NK-92 (cell line): Measurements from ENCODE around the gene PER3.
"Not testable (repeated sequence)": the region's sequence is repeated elsewhere in the genome, so short reads cannot be mapped to it uniquely, and the experiment has no call there.

Source experiments
- DNase-seq: peaks from one replicate; lab custom pipeline; 2025; ENCODE audit not compliant: unreplicated experiment; lab: John Stamatoyannopoulos, UW

The PER3 gene

GRCh38 chr1:7778133-7778628, 5.9 kb upstream of the PER3 start:
- no peak for DNase-seq

DNA sequence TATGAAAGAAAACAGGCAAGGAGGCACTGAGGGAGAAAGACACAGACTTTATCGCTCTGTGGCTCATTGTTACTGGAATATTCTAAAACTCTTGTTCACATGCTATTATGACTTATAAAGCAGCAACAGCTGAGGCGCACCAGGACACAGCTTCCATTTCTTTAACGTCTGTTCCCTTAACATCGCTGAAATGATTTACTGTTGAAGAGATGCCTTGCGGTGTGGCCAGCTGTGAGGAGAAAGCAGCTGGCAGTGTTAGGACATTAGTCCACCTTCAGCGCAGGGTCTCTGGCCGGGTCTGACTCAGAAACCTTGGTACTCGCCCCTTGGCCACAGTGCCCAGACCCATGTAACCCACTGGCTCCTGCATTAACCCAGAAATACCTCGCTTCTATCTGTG, 3.1 kb upstream of the PER3 start:
- no peak for DNase-seq

DNA sequence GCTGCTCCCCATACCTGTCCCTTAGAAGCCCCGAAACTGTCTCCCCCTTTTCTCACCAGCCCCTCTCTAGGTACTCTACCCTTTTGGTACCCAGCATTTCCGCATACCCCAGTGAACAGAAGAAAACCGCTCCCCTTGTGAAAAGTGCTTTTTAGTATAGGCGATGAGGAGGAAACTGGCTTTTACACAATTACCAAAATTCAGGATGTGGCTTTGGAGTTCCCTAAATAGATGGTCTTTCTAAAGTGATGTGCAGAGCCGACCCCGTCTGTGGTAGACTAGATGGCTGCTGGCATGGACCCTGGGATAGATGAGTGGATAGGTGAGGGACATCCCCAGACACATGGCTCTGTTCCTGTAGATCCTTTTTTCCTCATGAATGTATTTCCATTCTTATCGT, 2.6 kb upstream of the PER3 start:
- no peak for DNase-seq

DNA sequence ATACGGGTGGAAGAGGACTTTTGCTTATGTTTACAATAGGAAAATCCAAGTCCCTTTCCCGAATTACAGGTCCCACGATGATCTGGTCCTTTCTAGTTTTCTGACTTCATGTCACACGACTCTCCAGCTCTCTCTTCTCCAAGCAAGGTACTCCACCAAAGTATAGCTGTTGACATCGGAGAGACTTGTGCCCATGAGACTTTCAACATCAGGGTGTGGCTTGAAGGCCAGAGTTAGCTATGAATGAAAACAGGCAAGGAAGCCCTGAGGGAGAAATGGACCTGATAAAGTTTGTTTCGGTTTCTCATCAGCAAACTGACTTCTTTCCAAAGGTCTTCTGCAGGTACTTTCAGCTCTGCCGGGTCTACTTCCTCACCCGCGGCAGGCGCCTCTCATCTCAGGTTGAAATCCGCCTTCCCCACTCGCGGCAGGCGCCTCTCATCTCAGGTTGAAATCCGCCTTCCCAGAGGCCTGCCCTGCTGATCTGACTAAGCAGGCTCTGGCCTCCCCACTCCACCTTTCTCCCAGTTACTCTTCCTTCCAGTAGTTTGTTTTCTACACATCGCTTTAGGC, 2.1 kb upstream of the PER3 start:
- DNase-seq = no peak

- DNase-seq = no peak
Measured at GRCh38 chr1:7783178-7783711, 846 bp upstream of the PER3 start.

GRCh38 chr1:7784492-7785071, 491 bp downstream of the PER3 start:
- DNase-seq = no peak

- no peak for DNase-seq
Measured at GRCh38 chr1:7785108-7785507, 1.0 kb downstream of the PER3 start.

GRCh38 chr1:7786795-7787194, 2.7 kb downstream of the PER3 start:
- DNase-seq = no peak

- DNase-seq = no peak
Measured at GRCh38 chr1:7789828-7790227, 5.7 kb downstream of the PER3 start.

GRCh38 chr1:7791027-7791426, 6.9 kb downstream of the PER3 start:
- DNase-seq = not testable (repeated sequence)

- DNase-seq = no peak
Measured at GRCh38 chr1:7795406-7795805, 11.3 kb downstream of the PER3 start.

- DNase-seq = no peak
Measured at GRCh38 chr1:7805460-7805859, 21.4 kb downstream of the PER3 start.

DNA sequence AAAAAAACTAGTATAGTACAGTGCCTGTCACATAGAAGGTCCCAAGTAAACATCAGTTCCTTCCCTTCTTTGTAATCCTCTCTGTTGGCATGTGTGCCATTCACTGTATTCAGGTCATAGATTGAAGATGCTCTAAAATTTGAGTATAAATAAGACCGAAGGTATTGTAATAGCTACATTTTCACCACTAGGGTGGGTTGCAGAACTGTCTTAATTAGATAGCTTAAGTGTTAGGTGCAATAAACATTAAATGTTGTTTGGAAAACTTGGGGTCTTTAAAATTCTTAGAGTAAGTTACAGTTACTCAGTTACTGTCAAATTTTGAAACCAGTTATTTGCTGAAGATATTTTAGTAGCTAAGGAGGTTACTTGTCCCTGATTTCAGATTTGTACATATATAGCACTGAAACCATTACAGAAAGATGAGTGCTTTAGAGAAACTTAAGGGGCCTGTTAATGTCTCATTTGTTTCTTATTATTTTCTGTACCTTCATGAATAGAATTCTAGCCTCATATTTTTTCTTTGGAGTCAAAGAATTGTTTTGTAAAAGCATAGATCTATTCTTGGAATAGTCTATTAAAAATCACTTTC, 24.3 kb downstream of the PER3 start:
- DNase-seq = no peak

DNA sequence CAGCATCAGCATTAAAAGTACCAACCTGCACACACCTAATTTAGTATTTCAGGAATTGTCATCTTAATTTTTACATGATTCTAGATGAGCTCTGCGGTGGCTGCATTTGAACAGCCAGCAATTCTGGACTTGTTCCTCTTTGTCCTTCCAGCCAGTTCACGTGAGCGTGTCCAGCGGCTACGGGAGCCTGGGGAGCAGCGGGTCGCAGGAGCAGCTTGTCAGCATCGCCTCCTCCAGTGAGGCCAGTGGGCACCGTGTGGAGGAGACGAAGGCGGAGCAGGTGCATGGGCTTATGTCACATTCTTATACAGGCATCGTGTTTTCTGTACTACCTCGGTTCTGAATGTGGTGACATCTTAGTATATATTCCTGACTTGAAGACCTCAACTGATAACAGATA, 25.7 kb downstream of the PER3 start:
- no peak for DNase-seq

DNA sequence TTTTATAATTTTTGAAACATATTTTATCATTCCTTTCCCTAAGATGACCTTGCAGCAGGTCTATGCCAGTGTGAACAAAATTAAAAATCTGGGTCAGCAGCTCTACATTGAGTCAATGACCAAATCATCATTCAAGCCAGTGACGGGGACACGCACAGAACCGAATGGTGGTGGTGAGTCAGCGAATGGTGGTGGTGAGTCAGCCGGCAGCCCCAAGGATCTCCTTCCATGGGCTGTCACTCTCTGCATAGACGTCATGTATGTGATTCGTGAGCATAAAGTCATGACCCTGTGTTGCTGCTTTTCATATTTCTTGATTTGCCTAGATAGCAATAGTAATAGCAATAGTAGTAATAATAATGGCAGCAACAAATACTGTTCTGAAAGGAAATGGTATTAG, 26.3 kb downstream of the PER3 start:
- DNase-seq = no peak

DNA sequence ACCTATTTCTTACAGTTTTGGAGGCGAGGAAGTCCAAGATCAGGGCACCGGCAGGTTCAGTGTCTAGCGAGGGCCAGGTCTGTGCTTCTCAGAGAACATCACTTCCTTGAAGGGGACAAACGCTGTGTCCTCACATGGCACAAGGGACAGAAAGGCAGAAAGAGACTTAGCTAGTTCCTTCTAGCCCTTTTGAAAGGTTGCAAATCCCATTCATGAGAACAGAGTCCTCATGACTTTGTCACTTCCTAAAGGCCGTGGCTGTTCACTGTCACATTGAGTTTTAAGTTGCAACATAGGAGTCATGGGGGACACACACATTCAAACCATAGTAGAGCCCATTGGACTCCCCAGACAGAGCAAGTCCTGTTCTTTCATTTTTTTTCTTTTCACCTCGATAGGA, 27.4 kb downstream of the PER3 start:
- no peak for DNase-seq

GRCh38 chr1:7813677-7814373, 29.7 kb downstream of the PER3 start:
- DNase-seq = no peak

DNA sequence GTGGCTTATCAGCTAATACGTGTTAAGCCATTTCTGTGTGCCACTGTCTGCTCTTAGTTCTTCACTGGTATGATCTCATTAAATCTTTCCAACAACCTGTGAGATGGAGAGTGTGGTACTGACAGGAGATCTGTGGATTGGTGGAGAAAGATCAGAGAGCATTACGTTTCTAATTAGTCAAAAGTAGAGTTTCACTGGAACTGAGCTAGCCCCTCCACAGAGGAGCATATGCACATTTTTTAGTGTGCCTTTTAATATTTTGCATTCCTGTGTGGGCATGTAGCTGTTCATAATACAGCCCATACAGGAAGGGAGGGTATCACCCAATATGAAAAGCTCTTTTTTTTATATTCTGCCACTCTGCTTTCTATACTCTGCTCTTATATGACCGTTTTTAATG, 37.2 kb downstream of the PER3 start:
- no peak for DNase-seq

GRCh38 chr1:7824701-7825100, 40.6 kb downstream of the PER3 start:
- DNase-seq = no peak

DNA sequence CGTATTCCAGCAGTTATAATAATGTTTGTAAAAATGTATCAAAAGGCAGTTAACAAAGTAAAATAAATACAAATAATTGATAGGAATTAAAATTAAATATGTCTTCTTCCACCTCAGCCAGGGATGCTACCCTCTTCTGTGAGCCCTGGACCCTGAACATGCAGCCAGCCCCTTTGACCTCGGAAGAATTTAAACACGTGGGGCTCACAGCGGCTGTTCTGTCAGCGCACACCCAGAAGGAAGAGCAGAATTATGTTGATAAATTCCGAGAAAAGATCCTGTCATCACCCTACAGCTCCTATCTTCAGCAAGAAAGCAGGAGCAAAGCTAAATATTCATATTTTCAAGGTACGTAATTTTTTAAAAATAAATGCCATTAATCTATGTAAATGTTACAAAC, 42.3 kb downstream of the PER3 start:
- DNase-seq = no peak

- DNase-seq = no peak
Measured at GRCh38 chr1:7827126-7827955, 43.2 kb downstream of the PER3 start.
